Osteoblast (primary cell): ENCODE measurements around the gene KRT35. TPM values are rescaled to one million over a fixed set of nuclear protein-coding genes. Genes with fewer than 3 reads are reported as not detected.

Source experiments
- DNase-seq: peaks from one replicate; pipeline ENCODE4 v3.0.0; 2011; ENCODE audit warnings: low spot score, mixed read lengths; ENCODE audit not compliant: insufficient read length; ENCODE audit errors: missing footprints
- H2AFZ ChIP-seq: 2 replicates; pipeline ENCODE4 v1.6.0; 2011; ENCODE audit warnings: mild to moderate bottlenecking, low read length
- H3K27ac ChIP-seq: 2 replicates; pipeline ENCODE4 v1.5.1; 2011; ENCODE audit warnings: mild to moderate bottlenecking, low read depth, low read length, moderate library complexity
- H3K27me3 ChIP-seq: 2 replicates; pipeline ENCODE4 v1.6.0; 2012; ENCODE audit warnings: mild to moderate bottlenecking, control low read depth, inconsistent platforms, low read length, moderate library complexity; ENCODE audit not compliant: insufficient read depth
- H3K36me3 ChIP-seq: 2 replicates; pipeline ENCODE4 v1.5.1; 2011; ENCODE audit warnings: mild to moderate bottlenecking, low read length, control low read depth, moderate library complexity; ENCODE audit not compliant: insufficient read depth
- H3K4me1 ChIP-seq: 2 replicates; pipeline ENCODE4 v1.5.1; 2011; ENCODE audit warnings: mild to moderate bottlenecking, low read length, control low read depth, moderate library complexity; ENCODE audit not compliant: insufficient read depth
- H3K4me2 ChIP-seq: 2 replicates; pipeline ENCODE4 v1.6.0; 2011; ENCODE audit warnings: mild to moderate bottlenecking, low read length; ENCODE audit not compliant: insufficient read depth
- H3K4me3 ChIP-seq: fragments of 200-600 bp; sonication (generic); 3 replicates; pipeline ENCODE4 v1.5.1; 2012; ENCODE audit warnings: mild to moderate bottlenecking, low read length, inconsistent platforms; ENCODE audit not compliant: insufficient read depth
- H3K79me2 ChIP-seq: 2 replicates; pipeline ENCODE4 v1.6.0; 2012; ENCODE audit warnings: mild to moderate bottlenecking, low read length, control low read depth, inconsistent platforms; ENCODE audit not compliant: insufficient read depth
- H3K9me3 ChIP-seq: 2 replicates; pipeline ENCODE4 v1.5.1; 2011; ENCODE audit warnings: low read depth, low read length, control low read depth
- H4K20me1 ChIP-seq: 2 replicates; pipeline ENCODE4 v1.6.0; 2012; ENCODE audit warnings: mild to moderate bottlenecking, low read length, control low read depth; ENCODE audit not compliant: insufficient read depth
- total RNA-seq: library from RNA; depleted of rRNA; stranded (reverse); fragments of >200 nt; gene quantifications from 2 replicates; pipeline ENCODE4 v1.2.3, GENCODE V29; 2012
- TF ChIP-seq, protein P1 (sequence below): IDR thresholded peaks from 2 replicates; pipeline ENCODE4 v1.5.1; 2011; ENCODE audit warnings: mild to moderate bottlenecking, low read depth, low read length, moderate library complexity; ENCODE audit errors: extremely low read depth

The KRT35 gene
- total RNA-seq, 1 donor = not detected

DNA sequence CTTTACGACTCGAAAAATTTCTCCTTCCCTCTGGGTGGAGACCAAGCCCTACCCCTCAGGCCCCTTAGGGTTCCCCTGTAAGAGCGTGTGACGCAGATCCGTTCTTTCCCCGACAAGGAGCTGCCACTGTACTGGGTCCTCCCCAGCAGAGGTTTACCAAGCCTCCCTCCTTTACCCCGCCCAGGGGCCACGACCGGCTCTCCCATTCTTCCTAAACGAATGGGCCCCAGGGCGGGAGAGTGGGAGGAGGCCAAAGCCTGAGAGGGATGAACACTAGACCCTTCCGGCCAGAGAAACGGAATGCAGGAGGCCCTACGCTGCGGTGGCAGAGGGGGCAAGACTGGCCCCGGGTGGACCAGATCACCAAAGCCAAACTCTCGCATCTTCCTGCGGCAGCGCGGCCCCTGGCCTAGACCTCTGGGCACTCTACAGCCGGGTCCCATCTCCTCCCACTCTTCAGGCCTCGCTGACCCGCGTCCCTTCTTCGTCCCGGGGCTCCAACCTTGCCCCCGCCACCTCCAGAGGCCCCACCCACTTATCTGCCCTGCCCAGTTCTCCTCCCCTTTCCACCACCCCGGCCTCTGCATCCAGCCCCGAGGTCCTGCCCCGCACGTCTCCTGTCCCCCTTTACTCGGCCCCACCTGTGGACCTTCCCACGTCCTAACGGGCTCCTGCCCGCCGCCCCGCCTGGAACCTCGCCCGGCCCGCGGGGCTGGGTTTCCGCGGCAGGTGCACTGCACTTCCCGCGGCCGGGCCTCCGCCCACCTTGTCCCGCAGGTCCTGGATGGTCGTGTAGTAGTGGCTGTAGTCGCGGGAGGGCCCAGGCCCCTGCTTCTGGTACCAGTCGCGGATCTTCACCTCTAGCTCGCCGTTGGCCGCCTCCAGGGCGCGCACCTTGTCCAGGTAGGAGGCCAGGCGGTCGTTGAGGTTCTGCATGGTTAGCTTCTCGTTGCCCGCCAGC, 46.4 kb upstream of the KRT35 start:
- TF ChIP-seq, protein P1, sequence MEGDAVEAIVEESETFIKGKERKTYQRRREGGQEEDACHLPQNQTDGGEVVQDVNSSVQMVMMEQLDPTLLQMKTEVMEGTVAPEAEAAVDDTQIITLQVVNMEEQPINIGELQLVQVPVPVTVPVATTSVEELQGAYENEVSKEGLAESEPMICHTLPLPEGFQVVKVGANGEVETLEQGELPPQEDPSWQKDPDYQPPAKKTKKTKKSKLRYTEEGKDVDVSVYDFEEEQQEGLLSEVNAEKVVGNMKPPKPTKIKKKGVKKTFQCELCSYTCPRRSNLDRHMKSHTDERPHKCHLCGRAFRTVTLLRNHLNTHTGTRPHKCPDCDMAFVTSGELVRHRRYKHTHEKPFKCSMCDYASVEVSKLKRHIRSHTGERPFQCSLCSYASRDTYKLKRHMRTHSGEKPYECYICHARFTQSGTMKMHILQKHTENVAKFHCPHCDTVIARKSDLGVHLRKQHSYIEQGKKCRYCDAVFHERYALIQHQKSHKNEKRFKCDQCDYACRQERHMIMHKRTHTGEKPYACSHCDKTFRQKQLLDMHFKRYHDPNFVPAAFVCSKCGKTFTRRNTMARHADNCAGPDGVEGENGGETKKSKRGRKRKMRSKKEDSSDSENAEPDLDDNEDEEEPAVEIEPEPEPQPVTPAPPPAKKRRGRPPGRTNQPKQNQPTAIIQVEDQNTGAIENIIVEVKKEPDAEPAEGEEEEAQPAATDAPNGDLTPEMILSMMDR = no peak
- no peaks in the 10 kb centered on the region for H4K20me1 ChIP-seq
- no peaks in the 10 kb centered on the region for H3K27me3 ChIP-seq
- no peak overlapping the region for H3K27ac ChIP-seq
- H3K4me3 ChIP-seq = peak overlapping the region; percentile 68
- no peaks in the 10 kb centered on the region for H3K79me2 ChIP-seq
- no peaks in the 10 kb centered on the region for H3K36me3 ChIP-seq
- no peaks in the 10 kb centered on the region for H3K9me3 ChIP-seq
- peak overlapping the region; percentile 78 for H2AFZ ChIP-seq
- peak; percentile 89 for DNase-seq
- H3K4me2 ChIP-seq = peak overlapping the region; percentile 72
- peaks cover 35% of the 10 kb centered on the region for H3K4me1 ChIP-seq

DNA sequence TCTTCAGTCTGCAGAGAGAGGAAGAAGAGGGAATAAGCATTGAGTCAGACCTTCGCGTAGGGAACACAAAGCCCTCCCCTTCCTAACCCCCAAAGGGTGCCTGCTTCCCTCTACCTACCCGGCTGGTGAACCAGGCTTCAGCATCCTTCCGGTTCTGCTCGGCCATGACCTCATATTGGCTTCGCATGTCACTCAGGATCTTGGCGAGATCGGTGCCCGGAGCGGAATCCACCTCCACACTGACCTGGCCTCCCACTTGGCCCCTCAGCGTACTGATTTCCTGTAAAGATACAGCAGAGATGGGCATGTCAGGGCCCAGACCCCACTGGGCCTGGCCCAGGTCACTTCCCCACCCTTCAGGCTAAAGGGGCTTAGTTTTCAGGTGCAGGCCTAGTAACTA, 43.3 kb upstream of the KRT35 start:
- TF ChIP-seq, protein P1 = no peak
- no peak overlapping the region for H3K4me2 ChIP-seq
- DNase-seq = no peak

DNA sequence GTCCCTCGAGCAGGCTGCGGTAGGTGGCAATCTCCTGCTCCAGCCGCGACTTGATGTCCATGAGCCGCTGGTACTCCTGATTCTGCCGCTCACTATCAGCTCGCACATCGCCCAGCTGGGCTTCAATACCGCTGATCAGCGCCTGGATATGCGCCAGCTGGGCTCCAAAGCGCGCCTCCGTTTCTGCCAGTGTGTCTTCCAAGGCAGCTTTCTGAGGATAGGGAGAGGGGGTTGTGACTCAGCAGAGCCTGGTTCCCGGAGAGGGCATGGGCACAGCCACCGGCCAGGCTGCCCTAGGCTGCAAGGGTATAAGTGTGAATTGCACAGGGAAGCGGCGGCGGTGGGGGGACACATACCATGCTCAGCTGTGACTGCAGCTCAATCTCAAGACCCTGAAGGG, 42.8 kb upstream of the KRT35 start:
- no peaks in the 10 kb centered on the region for H3K27me3 ChIP-seq

More for the DNA sequence above, 43.3 kb upstream of the KRT35 start:
- Histone ChIP-seq H4K20me1 (no peaks in the 10 kb centered on the region), H3K27me3 (no peaks in the 10 kb centered on the region), H3K79me2 (no peaks in the 10 kb centered on the region), H3K9me3 (no peaks in the 10 kb centered on the region), H3K27ac (no peak overlapping the region), H3K36me3 (no peaks in the 10 kb centered on the region), H2AFZ (no peak overlapping the region), H3K4me3 (no peak overlapping the region), H3K4me1 (peaks cover 32% of the 10 kb centered on the region)

DNA sequence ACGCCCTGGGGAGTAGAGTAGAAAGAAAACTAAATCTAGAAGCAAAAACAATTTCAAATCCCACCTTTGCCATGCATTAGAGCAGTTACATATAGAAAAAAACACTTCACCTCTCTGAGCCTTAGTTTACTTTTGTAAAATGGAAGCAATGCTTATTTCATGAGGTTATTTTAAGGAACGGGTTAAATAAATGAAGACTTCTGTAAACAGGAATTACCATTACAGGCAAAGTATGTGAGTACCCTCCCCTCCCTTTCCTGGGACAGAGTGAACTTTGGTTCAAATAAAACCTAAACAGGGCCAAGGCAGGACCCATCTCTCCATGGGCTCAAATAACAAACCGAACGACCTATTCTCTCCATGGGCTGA, 42.3 kb upstream of the KRT35 start:
- Histone ChIP-seq H3K9me3 (no peaks in the 10 kb centered on the region), H2AFZ (no peak overlapping the region), H3K27me3 (no peaks in the 10 kb centered on the region), H3K4me3 (no peak overlapping the region), H3K79me2 (no peaks in the 10 kb centered on the region), H3K27ac (no peak overlapping the region), H3K4me2 (no peak overlapping the region), H3K36me3 (no peaks in the 10 kb centered on the region), H4K20me1 (no peaks in the 10 kb centered on the region), H3K4me1 (peaks cover 34% of the 10 kb centered on the region)
- TF ChIP-seq, protein P1 = no peak
- no peak for DNase-seq

More for the DNA sequence above, 42.8 kb upstream of the KRT35 start:
- H3K79me2 ChIP-seq = no peaks in the 10 kb centered on the region
- H3K4me2 ChIP-seq = no peak overlapping the region
- no peak overlapping the region for H2AFZ ChIP-seq
- H3K27ac ChIP-seq = no peak overlapping the region
- no peak overlapping the region for H3K4me3 ChIP-seq
- H3K36me3 ChIP-seq = no peaks in the 10 kb centered on the region
- H3K9me3 ChIP-seq = no peaks in the 10 kb centered on the region
- H4K20me1 ChIP-seq = no peaks in the 10 kb centered on the region
- peaks cover 34% of the 10 kb centered on the region for H3K4me1 ChIP-seq
- DNase-seq = no peak
- TF ChIP-seq, protein P1 = no peak
